Epidermal melanocyte (primary cell): Measurements from ENCODE around the gene TUBGCP3.
"Not testable (repeated sequence)": the region's sequence is repeated elsewhere in the genome, so short reads cannot be mapped to it uniquely, and the experiment has no call there.

ENCODE experiments used
- DNase-seq: peaks from one replicate; pipeline ENCODE4 v3.0.0; 2011; ENCODE audit warnings: low spot score; ENCODE audit not compliant: insufficient read length

Gene TUBGCP3

GRCh38 chr13:112530861-112531260 is 57.1 kb downstream of the TUBGCP3 start:
- no peak for DNase-seq

DNA sequence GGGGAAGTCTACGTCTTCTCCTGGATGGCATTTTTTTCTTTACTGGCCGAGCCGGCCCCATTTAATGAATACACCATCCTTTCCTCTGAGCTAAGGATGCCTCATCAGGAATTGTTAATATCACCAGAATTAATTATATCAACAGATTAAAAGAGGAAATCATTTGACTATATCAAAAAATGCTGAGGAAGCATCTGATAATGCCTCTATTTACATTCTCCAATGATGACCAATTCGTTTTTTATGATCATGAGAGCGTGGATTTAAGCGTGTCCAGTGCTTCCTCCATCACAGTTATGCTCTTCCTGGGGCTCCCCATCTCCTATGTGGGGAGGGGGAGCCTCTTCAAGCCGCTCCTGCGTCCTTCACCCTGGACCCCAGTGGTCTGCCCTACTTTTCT is 58.7 kb downstream of the TUBGCP3 start:
- DNase-seq, result no peak

DNA sequence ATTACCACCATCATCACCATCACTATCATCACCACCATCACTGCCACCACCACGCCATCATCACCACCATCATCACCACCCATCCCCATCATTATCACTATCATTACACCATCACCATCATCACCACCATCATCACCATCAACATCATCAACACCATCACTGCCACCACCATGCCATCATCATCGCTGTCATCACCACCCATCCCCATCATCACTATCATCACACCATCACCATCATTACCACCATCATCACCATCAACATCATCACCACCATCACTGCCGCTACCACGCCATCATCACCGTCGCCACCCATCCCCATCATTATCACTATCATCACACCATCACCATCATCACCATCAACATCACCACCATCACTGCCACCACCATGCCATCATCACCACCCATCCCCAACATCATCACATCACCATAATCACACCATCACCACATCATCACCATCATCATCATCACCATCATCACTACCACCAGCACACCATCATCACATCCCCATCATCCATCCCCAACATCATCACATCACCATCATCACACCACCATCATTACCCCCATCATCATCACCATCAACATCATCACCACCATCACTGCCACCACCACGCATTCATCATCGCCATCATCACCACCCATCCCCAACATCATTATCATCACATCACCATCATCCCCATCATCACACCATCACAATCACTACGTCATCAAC is 61.7 kb downstream of the TUBGCP3 start:
- DNase-seq, result no peak

- DNase-seq, result no peak
Measured at GRCh38 chr13:112525356-112525945, 62.5 kb downstream of the TUBGCP3 start.

- DNase-seq, result no peak
Measured at GRCh38 chr13:112522578-112522977, 65.4 kb downstream of the TUBGCP3 start.

DNA sequence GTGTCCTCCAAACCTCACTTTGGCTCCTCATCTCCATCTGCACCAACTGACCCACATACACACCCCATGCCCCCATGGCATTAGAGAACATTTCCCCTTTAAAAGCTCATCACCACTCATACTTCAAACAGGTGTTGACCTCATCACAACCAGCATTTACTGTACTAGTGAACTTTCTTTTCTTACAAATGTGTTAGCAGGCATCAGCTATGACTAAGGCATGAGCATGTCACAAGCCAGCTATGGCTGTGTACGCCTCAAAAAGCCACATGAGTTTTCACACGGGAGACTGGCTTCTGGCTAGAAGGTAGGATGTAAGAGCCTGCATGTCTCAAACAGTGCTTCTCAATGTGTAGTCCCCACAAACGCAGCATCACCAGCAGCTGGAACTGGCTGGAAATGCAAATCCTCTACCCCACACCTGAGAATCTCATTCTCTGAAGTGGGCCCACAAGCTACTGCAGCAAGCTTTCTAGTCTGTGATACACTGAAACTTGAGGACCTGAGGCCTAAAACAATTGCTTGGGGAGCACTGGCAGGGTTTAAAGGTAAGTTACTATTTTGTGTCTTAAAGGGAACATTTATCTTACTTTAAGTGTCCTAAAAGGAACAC is 66.8 kb downstream of the TUBGCP3 start:
- DNase-seq, result no peak

DNA sequence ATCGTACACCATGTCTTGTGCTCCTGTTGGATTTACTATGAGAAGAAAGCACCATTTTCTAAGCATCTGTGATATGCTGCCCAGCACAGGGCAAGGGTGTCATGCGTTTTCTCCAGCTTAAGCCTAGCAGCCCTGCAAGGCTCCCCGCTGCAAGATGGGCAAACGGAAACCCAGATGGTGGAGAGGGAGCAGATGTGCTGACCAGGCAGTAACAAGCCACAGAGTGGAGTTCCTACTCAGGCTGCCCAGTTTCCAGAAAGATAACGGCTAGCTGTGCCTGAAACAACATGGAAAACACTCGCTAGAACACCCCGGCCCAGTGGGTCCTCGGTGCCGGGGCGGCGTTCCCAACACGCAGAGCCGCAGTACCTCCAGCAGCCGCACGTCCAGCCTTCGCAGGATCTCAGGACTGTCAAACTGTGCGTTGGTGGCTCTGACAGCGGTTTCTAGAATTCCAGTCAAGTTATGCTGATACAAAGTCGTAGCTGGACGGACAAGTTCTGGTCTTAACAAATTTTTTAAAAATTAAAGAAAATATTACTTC is 68.4 kb downstream of the TUBGCP3 start:
- DNase-seq, result no peak

DNA sequence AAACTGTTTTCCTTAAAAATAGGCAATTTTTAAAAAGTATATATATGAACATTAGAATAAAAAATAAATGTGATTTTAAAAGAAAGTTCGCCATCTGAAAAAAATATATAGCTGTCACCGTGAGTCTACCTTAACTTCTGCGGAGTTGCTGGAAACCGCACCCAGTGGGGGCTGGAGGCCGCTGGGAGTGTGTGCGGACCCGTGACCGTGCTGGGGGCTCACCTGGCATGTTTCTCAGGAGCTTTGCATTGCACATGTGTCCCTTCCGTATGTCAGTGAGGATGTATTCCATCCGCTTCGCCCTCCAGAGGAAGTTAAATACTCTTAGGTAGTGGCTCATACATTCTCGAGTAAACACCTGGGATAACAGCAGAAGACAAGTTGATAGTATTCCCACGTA is 71.7 kb downstream of the TUBGCP3 start:
- no peak for DNase-seq

DNA sequence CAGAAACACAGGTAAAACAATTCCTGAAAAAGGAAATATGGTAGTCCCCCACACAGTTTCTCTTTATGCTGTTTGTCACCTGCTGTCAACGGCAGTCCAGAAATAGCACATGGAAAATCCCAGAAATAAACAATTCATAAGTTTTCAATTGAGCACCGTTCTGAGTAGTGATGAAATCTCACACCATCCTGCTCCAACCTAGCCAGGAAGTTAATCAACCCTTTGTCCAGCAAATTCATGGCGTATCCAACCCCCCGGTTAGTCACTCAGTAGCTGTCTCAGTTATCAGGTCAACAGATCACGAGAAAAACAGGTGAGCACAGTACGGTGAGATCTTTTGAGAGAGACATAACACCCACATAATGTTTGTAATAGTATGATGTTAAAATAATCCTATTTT is 74.2 kb downstream of the TUBGCP3 start:
- DNase-seq, result no peak

- DNase-seq, result no peak
Measured at GRCh38 chr13:112510987-112511685, 76.8 kb downstream of the TUBGCP3 start.

- peak; percentile 52 for DNase-seq
Measured at GRCh38 chr13:112510002-112510780, 77.8 kb downstream of the TUBGCP3 start.

DNA sequence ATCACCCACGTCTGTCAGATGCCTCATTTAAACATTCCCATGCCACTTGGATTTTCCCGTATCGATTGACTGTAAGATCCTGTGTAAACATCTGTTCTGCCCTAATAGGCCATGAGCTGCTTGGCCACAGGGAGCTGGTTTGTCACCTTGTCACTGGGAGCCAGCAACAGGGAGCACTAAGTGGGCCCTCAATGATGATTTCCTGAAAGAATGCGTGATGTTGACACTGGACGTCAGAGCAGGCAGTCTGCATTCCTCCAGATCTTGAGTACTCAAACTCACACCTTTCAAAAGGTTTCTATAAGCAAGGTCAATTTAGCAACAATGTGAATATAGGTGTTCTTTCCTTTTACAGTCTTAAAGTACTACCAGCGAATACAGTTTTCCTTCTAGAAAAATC is 78.8 kb downstream of the TUBGCP3 start:
- DNase-seq, result no peak

DNA sequence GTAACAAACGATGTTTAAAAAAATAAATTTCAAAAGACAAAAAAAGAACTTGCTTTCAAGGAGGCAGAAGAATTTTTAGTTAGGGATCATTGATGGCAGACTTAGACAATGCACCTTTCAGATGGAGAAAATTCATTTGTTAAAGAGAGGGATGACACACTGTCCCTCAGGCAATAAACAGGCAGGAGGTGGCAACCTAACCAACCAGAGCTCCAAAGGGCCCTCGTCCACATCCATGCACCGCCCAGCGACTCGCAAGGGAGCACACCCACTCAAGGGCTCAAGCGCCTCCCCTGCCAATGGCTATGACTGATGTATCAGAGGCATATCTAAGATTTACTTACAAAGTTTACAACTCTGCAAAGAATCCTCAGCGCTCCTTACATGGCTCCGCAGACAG is 81.9 kb downstream of the TUBGCP3 start:
- no peak for DNase-seq

- DNase-seq, result no peak
Measured at GRCh38 chr13:112496166-112496565, 91.8 kb downstream of the TUBGCP3 start.

- no peak for DNase-seq
Measured at GRCh38 chr13:112495465-112495864, 92.5 kb downstream of the TUBGCP3 start.

DNA sequence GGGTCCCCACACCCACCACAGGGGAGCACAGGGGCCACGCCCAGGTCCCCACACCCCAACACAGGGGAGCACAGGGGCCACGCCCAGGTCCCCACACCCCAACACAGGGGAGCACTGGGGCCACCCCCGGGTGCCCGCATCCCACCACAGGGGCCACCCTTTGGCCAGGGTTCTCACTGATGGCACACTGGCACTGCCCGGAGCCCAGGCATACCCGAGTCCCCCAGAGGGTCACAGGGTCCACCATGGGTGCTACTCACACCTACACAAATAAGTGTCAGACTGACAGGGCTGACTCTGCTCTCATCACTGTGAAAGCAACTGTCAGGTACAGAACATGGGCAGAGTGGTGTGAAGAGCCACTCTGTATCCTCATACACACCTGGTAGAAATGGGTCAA is 98.8 kb downstream of the TUBGCP3 start:
- DNase-seq, result no peak

DNA sequence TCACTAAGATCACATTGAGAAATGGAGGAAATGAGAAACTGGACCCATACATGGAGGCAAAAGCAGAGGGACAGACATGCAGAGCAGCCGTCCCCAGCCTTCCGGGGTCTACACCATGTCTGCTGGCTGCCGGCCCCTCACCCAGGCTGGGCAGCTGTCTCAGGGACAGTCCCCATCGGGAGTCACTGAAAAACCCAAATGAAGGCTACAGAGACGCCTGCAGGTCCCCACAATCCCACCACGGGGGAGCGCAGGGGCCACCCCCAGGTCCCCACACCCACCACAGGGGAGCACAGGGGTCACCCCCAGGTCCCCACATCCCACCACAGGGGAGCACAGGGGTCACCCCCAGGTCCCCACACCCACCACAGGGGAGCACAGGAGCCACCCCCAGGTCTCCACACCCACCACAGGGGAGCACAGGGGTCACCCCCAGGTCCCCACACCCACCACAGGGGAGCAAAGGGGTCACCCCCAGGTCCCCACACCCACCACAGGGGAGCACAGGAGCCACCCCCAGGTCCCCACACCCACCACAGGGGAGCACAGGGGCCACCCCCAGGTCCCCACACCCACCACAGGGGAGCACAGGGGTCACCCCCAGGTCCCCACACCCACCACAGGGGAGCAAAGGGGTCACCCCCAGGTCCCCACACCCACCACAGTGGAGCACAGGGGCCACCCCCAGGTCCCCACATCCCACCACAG is 99.5 kb downstream of the TUBGCP3 start:
- not testable (repeated sequence) for DNase-seq

DNA sequence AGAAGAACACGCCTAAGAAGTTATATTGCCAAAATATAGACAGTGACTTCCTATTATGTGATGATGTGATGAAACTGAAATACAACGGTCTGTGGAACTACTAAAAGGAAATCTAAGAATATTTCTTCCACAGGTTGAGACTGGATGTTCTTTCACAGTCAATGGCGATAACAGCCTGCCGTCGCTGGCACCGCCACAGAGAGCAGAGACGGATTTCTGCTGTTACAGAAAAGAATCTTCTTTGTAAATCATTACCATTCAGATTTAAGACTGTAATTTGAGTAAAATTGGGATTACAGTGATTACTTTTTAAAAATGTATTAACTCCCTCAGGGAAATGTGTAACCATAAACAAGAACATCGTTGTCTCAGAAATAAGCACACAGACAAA is 100.8 kb downstream of the TUBGCP3 start:
- no peak for DNase-seq

GRCh38 chr13:112486386-112487126 is 101.4 kb downstream of the TUBGCP3 start:
- DNase-seq, result no peak

- not testable (repeated sequence) for DNase-seq
Measured at GRCh38 chr13:112485814-112486213, 102.1 kb downstream of the TUBGCP3 start.
